Spleen (tissue), 11 donors: Measurements from ENCODE around the gene SLC27A1. TPM values are rescaled to one million over a fixed set of nuclear protein-coding genes. Genes with fewer than 3 reads are reported as not detected.

ENCODE experiments used
- DNase-seq: peaks from one replicate; pipeline ENCODE4 v3.0.0-alpha.2; 2020
- H3K27ac ChIP-seq, 8 donors: fragments of 200-600 bp; sonication (generic) in 7 of 8; 1 replicate in 4 of 8; 2 replicates in 4 of 8; pipeline versions ENCODE4 v1.5.0 to v1.8.0; 2016 to 2021; ENCODE audit warnings: inconsistent platforms in 4 of 8, mild to moderate bottlenecking in 4 of 8, moderate library complexity in 1 of 8
- H3K27me3 ChIP-seq, 7 donors: fragments of 200-600 bp; sonication (generic) in 6 of 7; replicated peaks in 1 of 7; 1 replicate in 4 of 7; 2 replicates in 3 of 7; pipeline versions ENCODE4 v1.5.0 to v1.8.0; 2016 to 2021; ENCODE audit warnings: inconsistent platforms in 3 of 7, mild to moderate bottlenecking in 1 of 7
- H3K36me3 ChIP-seq, 6 donors: fragments of 200-600 bp; sonication (generic) in 5 of 6; 1 replicate in 4 of 6; 2 replicates in 2 of 6; pipeline versions ENCODE4 v1.5.0 to v1.8.0; 2016 to 2021; ENCODE audit warnings: inconsistent platforms in 2 of 6
- H3K4me1 ChIP-seq, 6 donors: fragments of 200-600 bp; sonication (generic) in 5 of 6; 1 replicate in 3 of 6; 2 replicates in 3 of 6; pipeline versions ENCODE4 v1.5.0 to v1.8.0; 2016 to 2021; ENCODE audit warnings: inconsistent platforms in 3 of 6
- H3K4me3 ChIP-seq, 8 donors: fragments of 200-600 bp; sonication (generic) in 7 of 8; 1 replicate in 4 of 8; 2 replicates in 4 of 8; pipeline versions ENCODE4 v1.5.0 to v1.8.0; 2016 to 2021; ENCODE audit warnings: inconsistent platforms in 4 of 8, mild to moderate bottlenecking in 4 of 8, moderate library complexity in 2 of 8
- H3K9me3 ChIP-seq, 8 donors: fragments of 200-600 bp; sonication (generic) in 7 of 8; 1 replicate in 4 of 8; 2 replicates in 4 of 8; pipeline versions ENCODE4 v1.5.0 to v1.8.0; 2016 to 2021; ENCODE audit warnings: inconsistent platforms in 4 of 8
- POLR2A ChIP-seq, 3 donors: fragments of 450-650 bp; IDR thresholded peaks; one replicate each; pipeline ENCODE4 v1.5.1; 2017; ENCODE audit warnings: antibody characterized with exemption in 3 of 3, mild to moderate bottlenecking in 1 of 3
- POLR2AphosphoS5 ChIP-seq, 3 donors: sonication (generic); formaldehyde crosslinking; IDR thresholded peaks; one replicate each; pipeline ENCODE4 v1.5.1; 2017; ENCODE audit warnings: antibody characterized with exemption in 3 of 3
- WGBS, 5 donors: extraction: QIAGEN DNeasy Blood & Tissue Kit in 3 of 5; methylation state at CpG; one replicate each; pipeline versions ENCODE4 v1.1.5 to v1.1.7; 2013 to 2018; 5-methylcytosine and 5-hydroxymethylcytosine counted together
- intact Hi-C: fragments of 100-400 bp; cut with DNase I; formaldehyde crosslinking; loops from one replicate; pipeline ENCODE4 v1.15.0; 2023; ENCODE audit warnings: low total_unique reads
- polyA plus RNA-seq, 3 donors: library from polyadenylated mRNA; stranded (reverse); fragments of 200-250 nt; gene quantifications; one replicate each; pipeline ENCODE4 v1.2.1, GENCODE V29; 2013
- total RNA-seq, 7 donors: library from RNA; depleted of rRNA in 3 of 7; stranded (reverse); fragments of >200 nt in 3 of 7; fragmentation: NEBNext Ultra II Directional in 4 of 7; extraction: Animal tissue kit (Norgen Biotek cat#: 25700) in 4 of 7; gene quantifications; one replicate each; pipeline versions ENCODE4 v1.1.0 to v1.2.1, GENCODE V29; 2016 to 2021
- TF ChIP-seq, protein P1 (sequence below), 11 experiments: fragments of 200-600 bp in 7 of 11; fragments of 450-650 bp in 4 of 11; sonication (generic) in 4 of 11; IDR thresholded peaks in 8 of 11; conservative IDR thresholded peaks in 3 of 11; 1 replicate in 7 of 11; 2 replicates in 4 of 11; pipeline versions ENCODE4 v1.4.0 to v1.8.0; 2016 to 2021; ENCODE audit warnings: antibody characterized with exemption in 11 of 11, inconsistent platforms in 4 of 11, mild to moderate bottlenecking in 1 of 11
- donor health status: healthy with polysubstance abuse.
- donor health status: DM: no; HTN: no; CAD: no; lungs with moderate emphysema.
- donor health status: DM: no; HTN: no; CAD: no.
- donor health status: Bipolar disorder and iron deficiency.
- donor health status: healthy.
- donor health status: DM: no; HTN: no; CAD: no.
- donor health status: DM: yes; HTN: yes; CAD: no.

SLC27A1 gene
- total and polyA plus RNA-seq, 10 donors = 4.8 to 23.3 (median 14.8) TPM

DNA sequence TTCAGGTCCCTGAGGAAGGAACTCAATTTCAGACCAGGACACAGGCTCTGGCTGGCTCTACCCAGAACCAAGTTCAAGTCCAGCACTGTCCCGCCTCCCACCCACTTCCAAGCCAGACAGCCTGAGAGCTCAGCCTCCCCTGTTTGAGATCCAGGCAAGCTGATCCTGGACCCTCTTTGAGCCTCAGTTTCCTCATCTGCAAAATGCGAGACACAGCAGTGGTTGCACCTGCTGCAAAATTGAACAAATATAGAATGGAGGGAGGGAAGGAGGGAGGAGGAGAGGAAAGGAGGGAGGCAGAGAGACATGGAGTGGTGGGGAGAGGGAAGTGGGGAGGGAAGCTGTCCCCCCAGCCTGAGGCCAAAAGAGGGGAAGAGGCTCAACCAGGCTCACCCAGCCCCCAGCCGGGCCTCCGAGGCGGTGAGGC, 22.6 kb upstream of the SLC27A1 start:
- DNase-seq = no peak
- intact Hi-C loops = no loop called here
- Histone ChIP-seq H3K36me3 (no peaks in the 10 kb centered on the region), H3K4me1 (peaks cover 0 to 20% (median 11%) of the 10 kb centered on the region in 6 donors), H3K9me3 (no peaks in the 10 kb centered on the region), H3K4me3 (peak overlapping the region in 3 of 8 donors; percentile 28 to 66 (median 52)), H3K27me3 (peaks cover 0 to 55% (median 19%) of the 10 kb centered on the region in 7 donors), H3K27ac (no peak overlapping the region)
- TF ChIP-seq, protein P1, sequence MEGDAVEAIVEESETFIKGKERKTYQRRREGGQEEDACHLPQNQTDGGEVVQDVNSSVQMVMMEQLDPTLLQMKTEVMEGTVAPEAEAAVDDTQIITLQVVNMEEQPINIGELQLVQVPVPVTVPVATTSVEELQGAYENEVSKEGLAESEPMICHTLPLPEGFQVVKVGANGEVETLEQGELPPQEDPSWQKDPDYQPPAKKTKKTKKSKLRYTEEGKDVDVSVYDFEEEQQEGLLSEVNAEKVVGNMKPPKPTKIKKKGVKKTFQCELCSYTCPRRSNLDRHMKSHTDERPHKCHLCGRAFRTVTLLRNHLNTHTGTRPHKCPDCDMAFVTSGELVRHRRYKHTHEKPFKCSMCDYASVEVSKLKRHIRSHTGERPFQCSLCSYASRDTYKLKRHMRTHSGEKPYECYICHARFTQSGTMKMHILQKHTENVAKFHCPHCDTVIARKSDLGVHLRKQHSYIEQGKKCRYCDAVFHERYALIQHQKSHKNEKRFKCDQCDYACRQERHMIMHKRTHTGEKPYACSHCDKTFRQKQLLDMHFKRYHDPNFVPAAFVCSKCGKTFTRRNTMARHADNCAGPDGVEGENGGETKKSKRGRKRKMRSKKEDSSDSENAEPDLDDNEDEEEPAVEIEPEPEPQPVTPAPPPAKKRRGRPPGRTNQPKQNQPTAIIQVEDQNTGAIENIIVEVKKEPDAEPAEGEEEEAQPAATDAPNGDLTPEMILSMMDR (IDR thresholded peaks at IDR 0.05 in 8 of 11, conservative IDR thresholded peaks at IDR 0.05 in 3 of 11) = no peak
- TF ChIP-seq POLR2AphosphoS5 (IDR thresholded peaks at IDR 0.05) (no peak), POLR2A (IDR thresholded peaks at IDR 0.05) (no peak)
- WGBS, 5 donors = 31 to 37% (median 33%) methylated on average over 5 of the region's 5 CpGs

DNA sequence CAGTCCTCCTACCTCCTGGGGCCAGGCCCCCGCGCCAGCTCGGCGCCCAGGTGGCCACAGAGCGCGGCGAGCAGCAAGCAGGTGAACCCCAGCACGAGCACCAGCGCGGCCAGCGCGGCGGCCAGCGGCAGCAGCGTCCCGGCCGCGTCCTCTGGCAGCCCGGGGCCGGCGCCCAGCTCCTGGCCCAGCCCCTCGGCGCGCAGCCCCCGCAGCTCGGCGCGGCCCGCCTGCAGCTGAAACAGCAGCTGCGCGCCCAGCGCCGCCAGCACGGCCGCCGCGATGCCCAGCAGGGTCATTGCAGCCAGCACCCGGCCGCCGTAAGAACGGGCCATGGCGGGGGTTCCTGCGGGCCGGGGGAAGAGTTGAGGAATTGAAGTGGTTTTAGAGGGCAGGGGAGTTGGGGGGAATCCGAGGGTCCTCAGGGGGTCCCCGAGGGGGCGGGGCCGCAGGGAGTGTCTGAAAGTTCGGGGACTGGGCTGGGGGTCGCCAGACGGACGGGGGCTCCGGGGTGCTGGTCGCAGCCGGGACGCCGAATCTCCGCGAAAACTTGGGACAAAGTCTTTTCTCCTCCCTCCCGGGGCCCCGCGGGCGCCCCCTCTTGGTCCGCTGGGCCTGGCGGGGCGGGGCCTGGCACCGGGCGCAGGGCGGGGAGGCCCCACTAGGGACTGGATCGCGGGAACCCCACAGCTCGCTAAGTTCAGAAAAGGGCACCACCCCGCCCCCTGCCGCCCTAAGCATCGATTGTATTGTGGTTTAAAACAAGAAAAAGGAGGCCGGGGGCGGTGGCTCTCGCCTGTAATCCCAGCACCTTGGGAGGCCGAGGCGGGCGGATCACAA, 22.0 kb upstream of the SLC27A1 start, which contains the start of gene TMEM221:
TMEM221 (minus strand) TSS at position 538 of the 837 bp plus-strand sequence; CDS start at position 332, 206 bp downstream.
- no peaks in the 10 kb centered on the region for H3K36me3 ChIP-seq
- peaks cover 0 to 23% (median 11%) of the 10 kb centered on the region in 6 donors for H3K4me1 ChIP-seq
- peaks cover 0 to 61% (median 19%) of the 10 kb centered on the region in 7 donors for H3K27me3 ChIP-seq
- intact Hi-C loops = no loop called here
- TF ChIP-seq, protein P1 (IDR thresholded peaks at IDR 0.05 in 8 of 11, conservative IDR thresholded peaks at IDR 0.05 in 3 of 11) = peak in 10 of 11 experiments; percentile 7 to 70 (median 51)
- TF ChIP-seq POLR2A (IDR thresholded peaks at IDR 0.05) (no peak), POLR2AphosphoS5 (IDR thresholded peaks at IDR 0.05) (no peak)
- WGBS, 5 donors = 1 to 4% (median 2%) methylated on average over 32 to 81 of the region's 81 CpGs
- H3K4me3 ChIP-seq = peak within 1 kb of the TSS; percentile 11 to 66 (median 30)
- peak; percentile 77 for DNase-seq
- H3K9me3 ChIP-seq = no peaks in the 10 kb centered on the region
- H3K27ac ChIP-seq = no peak within 1 kb of the TSS

DNA sequence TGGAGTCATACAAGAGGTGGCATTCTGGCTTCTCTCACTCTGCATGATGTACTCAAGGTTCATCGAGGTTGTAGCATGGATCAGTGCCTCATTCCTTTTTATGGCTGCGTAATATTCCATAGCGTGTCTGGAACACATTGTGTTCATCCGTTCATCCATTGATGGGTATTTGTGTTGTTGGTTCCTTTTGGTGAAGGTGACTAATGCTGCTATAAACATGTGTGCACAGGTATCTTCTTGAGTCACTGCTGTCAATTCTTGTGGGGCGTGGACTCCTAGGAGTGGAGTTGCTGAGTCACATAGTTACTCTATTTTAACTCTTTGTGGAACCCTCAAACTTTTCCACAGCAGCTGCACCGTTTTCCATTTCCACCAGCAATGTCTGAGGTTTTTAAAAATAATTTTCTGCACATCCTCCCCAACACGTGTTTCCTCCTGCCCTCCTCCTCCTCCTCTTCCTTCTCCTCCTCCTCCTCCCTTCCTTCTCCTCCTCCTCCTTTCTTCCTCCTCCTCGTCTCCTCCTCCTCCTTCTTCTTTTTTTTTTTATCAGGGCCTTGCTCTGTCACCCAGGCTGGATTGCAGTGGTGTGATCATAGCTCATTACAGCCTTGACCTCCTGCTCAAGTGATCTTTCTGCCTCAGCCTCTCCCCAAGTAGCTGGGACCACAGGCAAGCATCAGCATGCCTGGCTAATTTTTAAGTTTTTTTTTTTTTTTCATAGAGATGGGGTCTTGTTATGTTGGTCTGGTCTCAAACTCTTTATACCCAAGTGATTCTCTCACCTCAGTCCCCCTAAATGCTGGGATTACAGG, 19.9 kb upstream of the SLC27A1 start:
- Histone ChIP-seq H3K27ac (no peak overlapping the region), H3K36me3 (no peaks in the 10 kb centered on the region), H3K9me3 (no peaks in the 10 kb centered on the region), H3K4me3 (no peak overlapping the region), H3K4me1 (peaks cover 0 to 32% (median 16%) of the 10 kb centered on the region in 6 donors), H3K27me3 (peaks cover 0 to 82% (median 37%) of the 10 kb centered on the region in 7 donors)
- TF ChIP-seq POLR2A (IDR thresholded peaks at IDR 0.05) = no peak
- TF ChIP-seq, protein P1 (IDR thresholded peaks at IDR 0.05 in 8 of 11, conservative IDR thresholded peaks at IDR 0.05 in 3 of 11) = no peak
- TF ChIP-seq POLR2AphosphoS5 (IDR thresholded peaks at IDR 0.05) = no peak
- intact Hi-C loops = no loop called here
- 45 to 50% (median 48%) methylated on average over 8 of the region's 8 CpGs for WGBS, 5 donors
- no peak for DNase-seq
